GM12873 (cell line): ENCODE results near the gene PRDM16.

Source experiments
- CTCF ChIP-seq: IDR thresholded peaks from 2 replicates; pipeline ENCODE4 v1.5.1; 2012; ENCODE audit warnings: low read depth, mild to moderate bottlenecking, moderate library complexity, low read length, control low read depth; ENCODE audit not compliant: insufficient read depth; ENCODE audit errors: missing control alignments

PRDM16 gene

GRCh38 chr1:3082571-3083516 lies 13.8 kb downstream of the PRDM16 start:
- TF ChIP-seq CTCF, result no peak

- TF ChIP-seq CTCF, result no peak
These were observed 15.2 kb downstream of the PRDM16 start for GRCh38 chr1:3084154-3084553.

DNA sequence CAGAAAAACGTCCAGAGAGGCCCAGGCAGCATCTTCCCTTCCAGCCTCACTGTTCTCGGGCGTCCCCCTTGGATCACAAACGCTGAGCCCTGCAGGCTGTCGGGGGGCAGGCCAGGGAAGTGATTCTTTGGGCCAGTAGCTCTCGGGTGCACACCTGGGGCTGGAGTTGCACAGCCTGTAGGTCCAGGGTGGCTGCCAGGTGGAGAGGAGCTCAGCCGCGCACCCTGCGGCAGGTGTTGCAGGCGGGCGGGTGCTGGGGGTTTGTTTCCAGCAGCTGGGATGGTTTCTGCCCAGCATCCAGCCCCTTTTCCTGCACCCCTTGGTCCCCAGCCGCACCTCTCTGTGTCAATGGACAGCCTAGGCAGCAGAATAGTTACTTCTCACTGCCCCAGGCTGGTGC lies 15.7 kb downstream of the PRDM16 start:
- TF ChIP-seq CTCF, result no peak

- no peak for TF ChIP-seq CTCF
These were observed 16.7 kb downstream of the PRDM16 start for GRCh38 chr1:3085721-3086120.

- TF ChIP-seq CTCF, result no peak
These were observed 17.4 kb downstream of the PRDM16 start for GRCh38 chr1:3086272-3086974.

DNA sequence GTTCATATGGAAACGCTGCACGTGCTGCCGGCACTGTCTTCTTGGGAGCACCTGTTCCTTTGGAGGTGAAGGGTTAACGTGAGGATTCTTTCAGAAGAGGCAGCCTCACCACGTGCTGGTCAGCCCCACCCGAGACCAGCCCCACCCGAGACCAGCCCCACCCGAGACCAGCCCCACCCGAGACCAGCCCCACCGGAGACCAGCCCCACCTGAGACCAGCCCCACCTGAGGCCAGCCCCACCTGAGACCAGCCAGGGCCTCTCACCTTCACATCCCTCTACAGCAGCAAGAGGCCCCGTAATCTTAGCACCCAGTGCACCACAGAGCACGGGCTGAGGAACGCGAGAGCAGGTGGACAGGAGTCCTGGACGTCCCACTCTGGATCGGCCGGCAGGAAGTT lies 18.0 kb downstream of the PRDM16 start:
- no peak for TF ChIP-seq CTCF

DNA sequence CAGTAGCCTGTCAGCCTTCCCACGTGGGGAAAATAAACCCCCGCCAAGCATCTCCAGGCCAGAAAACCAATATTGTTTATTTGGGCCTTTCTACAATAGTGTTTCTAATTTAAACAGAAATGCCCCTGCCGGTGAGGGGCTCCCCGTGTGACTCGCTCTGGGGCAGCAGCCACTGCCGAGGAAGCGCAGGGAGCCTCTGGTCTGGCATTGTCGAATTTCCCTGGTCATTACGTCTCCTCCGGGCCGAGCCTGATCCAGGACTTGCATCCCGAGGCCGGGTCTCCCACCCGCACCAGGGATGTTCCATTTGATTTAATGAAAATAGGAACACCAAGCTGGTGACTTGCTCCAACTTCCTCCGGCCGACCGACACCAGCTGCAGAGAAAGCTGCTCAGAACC lies 20.5 kb downstream of the PRDM16 start:
- TF ChIP-seq CTCF, result no peak
